CD4-positive, alpha-beta T cell treated with Interleukin-10 for 1 hour (primary cell): ENCODE data around the gene DUSP22.

Experiments
- DNase-seq: peaks from one replicate; pipeline ENCODE4 v3.0.0-alpha.2; 2020

Gene DUSP22

DNA sequence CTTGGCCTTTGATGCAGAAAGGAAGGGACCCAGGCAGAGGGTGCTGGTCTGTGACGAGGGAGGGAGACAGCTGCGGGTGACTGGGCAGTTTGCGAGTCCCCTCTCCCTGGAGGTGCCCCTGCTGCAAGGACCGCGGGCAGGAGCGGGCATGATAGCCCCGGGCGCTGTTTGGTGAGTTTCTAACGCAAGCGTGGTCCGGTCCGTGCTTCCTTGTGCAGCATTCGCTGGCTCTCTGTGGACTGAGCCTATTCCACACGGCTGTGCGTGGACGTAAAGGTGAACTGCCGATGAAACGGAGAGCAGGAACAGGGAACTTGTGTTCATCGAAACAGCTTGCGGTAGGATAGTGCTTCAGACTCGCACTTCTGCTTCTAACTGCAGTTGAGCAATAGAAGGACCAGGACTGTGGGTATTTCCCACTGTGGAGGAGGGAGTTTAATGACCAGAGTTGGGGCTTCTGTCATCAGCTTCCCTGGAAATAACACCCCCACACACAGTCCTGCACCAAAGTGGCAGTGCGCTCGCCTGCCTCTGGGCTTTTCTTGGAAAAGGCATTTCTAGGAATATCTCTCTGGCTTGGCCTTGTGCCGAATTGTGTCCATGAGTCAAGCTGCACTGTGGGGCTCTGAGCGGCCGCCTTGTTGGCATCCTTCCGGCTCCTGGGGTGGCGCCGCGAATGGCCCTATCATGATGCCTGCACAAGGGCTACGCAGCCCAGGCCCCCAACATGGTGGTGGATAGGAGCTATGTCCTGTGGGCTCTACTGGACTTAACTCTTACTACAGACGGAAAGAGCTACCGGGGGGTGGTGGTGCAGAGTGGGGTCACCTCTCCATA is 48.9 kb downstream of the DUSP22 start:
- peak; percentile 24 for DNase-seq

- DNase-seq, result no peak
These were observed 49.9 kb downstream of the DUSP22 start for GRCh38 chr6:341914-342831.

DNA sequence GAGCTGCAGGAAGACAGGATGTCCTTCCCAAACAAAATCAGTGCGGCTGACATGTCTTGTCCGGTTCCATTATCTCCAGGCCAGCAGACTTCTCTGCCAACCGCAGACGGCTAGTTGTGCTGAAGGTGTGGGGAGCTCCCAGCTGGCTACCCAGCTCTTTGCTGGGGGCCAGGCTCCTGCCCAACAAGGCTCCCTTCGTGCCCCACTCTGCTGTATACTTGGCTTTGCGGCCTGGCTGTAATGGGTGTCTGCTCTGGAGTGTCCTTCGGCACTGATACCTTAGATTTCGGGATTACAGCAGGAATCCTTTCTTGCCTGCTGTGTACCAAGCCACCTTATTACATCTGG is 50.5 kb downstream of the DUSP22 start:
- no peak for DNase-seq

DNA sequence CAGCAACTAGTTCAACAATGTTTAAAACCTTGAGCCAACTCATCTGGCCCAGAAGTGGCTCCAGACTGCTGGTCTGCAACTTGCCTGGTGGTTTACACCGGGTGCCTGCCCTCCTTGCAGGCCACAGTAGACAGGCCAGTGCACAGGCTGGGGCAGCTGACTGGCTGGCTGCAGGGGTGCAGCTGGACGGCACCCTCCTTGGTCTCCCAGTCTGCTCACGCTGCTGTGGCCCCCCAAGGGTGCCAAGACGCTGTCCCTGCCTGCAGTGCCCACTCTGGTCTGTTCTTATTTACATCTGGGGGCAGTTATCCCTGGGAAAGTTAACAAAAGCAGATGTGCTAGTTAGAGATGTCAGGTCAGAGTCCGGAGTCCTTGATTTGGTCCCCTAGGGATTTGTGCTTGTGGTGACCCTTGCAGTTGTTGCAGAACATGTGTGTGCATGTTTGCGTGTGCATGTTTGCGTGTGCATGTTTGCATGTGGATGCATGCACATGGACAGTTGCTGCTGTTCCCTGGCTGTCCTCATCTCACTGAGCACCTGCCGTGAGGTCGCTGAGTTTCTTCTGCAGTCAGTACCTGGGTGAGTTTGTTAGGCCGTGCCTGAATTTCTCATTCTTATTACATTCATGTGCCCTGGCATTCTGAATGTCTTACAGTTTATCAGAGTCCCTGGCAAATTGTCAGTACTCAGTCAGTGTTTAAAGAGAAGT is 51.1 kb downstream of the DUSP22 start:
- no peak for DNase-seq

DNA sequence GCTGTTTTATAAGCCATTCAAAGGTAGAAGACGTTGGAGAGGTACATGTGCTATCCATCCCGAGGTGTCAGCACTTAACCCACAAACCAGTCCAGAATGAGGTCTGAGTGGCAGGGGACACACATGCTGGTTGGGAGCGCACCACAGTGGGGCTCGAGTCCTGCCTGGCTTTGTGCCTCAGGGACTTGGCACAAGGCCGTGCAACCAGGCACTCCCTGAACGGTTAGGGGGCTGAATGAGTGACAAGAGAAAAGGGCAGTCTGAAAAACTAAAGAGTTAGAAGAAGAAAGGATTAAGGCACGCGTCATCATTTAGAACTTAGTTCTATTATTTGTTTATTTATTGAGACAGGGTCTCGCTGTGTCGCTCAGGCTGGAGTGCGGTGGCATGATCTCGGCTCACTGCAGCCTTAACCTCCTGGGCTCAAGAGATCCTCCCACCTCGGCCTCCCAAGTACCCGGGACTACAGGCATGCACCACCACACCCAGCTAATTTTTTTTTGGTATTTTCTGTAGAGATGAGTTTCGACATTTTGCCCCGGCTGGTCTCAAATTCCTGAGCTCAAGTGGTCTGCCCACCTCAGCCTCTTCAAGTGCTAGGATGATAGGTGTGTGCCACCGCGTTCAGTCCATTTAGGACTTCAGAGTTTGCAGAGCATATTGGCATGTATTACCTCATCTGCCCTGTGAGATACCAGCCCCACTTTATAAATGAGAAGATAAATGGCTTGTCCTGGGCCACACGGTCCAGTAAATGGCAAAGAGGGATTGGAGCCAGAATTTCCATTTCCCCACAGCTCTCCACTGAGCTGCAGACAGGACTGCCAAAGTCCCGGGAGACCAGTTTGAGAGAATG is 51.9 kb downstream of the DUSP22 start:
- DNase-seq, result no peak

DNA sequence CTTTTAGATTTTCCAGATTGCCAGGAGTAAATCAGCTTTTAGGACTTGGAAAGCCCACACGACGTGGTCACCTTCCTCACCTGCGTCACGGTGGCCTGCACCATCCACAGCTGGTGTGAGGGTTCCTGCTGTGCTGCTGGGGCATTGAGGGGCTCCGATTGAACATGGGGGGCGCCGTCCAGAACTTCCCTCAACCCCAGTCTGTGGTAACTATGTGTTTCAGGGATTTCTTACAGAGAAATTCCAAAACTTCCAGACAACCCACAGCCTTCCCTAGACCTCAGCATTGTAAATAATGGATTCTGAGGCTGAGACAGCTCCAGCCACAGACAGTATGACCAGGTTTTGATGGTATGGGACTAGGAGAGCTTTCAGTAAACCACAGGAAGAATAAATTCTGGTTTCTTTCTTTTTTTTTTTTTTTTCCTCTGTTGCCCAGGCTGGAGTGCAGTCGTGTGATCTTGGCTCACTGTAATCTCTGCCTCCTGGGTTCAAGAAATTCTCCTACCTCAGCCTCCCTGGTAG is 52.6 kb downstream of the DUSP22 start:
- no peak for DNase-seq

- no peak for DNase-seq
These were observed 53.6 kb downstream of the DUSP22 start for GRCh38 chr6:345747-346385.

DNA sequence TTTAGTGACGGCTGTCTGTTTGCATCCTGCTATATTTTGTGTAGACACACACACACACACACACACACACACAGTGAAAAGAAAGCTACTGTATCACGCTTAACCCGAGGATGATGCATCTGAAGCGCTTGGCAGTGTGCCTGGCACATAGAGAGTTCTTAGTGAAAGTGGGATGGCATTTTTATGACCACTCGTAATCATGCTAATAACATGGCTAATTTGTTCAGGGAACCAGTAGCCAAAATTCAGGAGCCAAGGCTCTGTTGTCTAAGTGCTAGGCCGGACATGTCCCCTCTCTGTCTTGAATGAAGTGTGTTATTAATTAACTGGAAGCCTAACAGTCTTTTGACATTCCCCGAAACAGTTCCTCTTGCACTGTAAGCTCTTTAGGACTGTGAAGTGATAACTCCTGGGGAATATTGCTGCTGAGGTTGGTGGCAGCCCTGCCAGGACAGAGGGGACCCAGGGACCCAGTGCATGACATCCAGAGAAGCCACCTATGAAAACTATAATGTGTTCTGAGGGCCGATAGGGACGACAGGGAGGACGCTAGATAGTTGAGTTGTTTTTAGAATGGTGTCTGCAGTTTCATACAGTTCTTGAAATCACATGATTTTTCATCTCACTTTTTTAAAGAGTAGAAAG is 54.2 kb downstream of the DUSP22 start:
- no peak for DNase-seq

GRCh38 chr6:347232-347631 is 54.9 kb downstream of the DUSP22 start:
- no peak for DNase-seq

- no peak for DNase-seq
These were observed 55.9 kb downstream of the DUSP22 start for GRCh38 chr6:347951-348859.

DNA sequence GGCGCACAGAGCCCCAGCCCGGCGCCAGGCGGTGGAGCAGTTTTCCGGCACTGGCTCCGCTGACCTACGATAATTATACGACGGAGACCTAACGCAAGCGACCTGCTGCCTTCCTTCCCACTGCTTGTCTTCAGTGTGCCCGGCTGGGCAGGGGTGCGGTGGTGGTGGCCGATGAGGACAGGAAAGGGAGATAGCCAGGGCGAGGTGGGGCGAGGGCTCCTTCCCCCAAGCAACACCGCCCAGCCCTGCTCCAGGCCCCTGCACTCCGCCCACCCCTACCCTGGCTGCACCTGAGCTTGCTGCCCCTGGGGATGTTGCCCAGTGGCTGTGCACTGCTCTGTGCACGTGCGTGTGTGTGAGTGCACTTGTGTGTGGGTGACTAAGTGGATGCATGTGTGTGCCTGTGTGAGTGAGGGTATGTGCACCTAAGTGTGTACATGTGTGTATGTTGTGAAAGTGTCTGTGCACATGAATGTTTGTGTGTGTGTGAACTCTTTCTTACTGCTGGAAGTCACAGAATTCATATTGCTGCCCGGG is 56.6 kb downstream of the DUSP22 start:
- no peak for DNase-seq

DNA sequence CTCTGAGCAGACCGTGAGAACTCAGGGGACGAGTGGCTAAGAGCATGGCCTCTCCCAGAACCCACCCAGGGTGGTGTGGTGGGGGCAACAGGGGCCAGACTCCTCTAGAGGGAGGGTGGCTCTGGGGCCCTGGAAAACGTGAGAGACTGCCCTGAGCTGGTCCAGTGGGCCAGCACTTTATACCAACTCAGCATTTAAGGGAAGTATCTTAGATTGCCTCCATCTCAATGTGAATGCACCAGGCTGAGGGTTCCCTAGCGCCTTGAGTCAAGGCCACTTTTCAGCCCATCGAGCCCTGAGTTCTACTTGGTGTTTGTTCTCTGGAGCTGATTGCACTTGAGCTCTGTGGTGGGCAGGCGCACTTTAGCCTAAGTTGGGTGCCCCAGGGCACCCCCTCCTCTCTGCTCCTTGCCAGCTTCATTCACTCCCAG is 57.2 kb downstream of the DUSP22 start:
- DNase-seq, result no peak

GRCh38 chr6:350371-350770 is 58.1 kb downstream of the DUSP22 start:
- no peak for DNase-seq

- no peak for DNase-seq
These were observed 59.0 kb downstream of the DUSP22 start for GRCh38 chr6:351011-351866.

- no peak for DNase-seq
These were observed 59.6 kb downstream of the DUSP22 start for GRCh38 chr6:351867-352289.

DNA sequence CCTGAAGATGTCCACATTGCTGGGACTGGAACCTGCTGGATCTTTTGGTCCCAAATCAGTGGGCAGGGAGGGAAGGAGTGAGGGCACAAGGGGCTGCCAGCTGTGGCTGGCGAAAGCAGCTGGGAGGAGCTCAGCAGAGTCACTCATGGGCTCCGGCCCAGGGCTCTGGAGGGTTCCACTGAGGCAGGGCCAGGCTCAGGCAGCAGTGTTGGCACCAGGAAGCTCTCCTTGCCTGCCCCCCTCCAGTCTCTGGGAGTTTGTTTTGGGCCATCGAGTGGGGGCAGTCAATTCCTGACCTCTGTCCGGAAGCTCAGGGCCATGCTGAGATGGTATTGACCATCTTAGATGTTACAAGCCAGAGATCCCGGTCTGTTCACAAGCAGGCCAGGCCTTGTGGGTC is 60.2 kb downstream of the DUSP22 start:
- no peak for DNase-seq

GRCh38 chr6:352896-353470 is 60.7 kb downstream of the DUSP22 start:
- no peak for DNase-seq
